ENCODE measurements around the gene CSTF3. TPM values are rescaled to one million over a fixed set of nuclear protein-coding genes. Genes with fewer than 3 reads are reported as not detected.

CSTF3 gene
- total and polyA plus RNA-seq, 2 of the 4 experiments (the other 2 are of a cell fraction) = 14.5 to 23.4 TPM

DNA sequence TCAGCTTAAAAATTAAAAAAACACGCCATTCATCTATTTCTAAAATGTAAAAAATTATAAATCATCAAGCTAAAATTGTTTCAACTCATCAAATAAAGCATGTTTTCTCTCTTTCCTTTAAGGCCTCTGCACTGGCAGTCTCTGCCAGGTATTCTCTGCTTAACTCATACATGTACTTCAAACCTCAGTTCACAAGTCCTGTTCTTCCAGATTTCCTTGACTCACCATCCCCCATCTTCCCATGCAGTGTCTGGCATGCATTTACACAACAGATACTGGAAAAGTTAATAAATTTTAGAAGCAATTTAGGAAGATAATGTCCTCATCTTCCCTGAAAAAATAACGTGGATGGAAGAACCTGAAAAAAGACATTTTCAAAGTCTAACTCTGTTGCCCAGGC, 32.5 kb downstream of the CSTF3 start:
- no peak overlapping the region for H2BK120ac ChIP-seq (ENCODE audit: low read depth, low read length)
- intact Hi-C loops (cut with micrococcal nuclease) = no loop called here
- DNase-seq (no peak), ATAC-seq (ENCODE audit: low read depth) (no peak)
- no peak overlapping the region for H4K91ac ChIP-seq (ENCODE audit: insufficient read depth, low read depth, low read length)
- no peak overlapping the region for H2AK9ac ChIP-seq (replicated peaks; ENCODE audit: low read depth, low read length, poor library complexity)
- no CpG with 5 or more reads among the region's 2 CpGs for WGBS, 2 experiments (ENCODE audit: extremely low coverage in 2 of 2, insufficient read length in 1 of 2)
- in situ Hi-C loops (cut with MboI; ENCODE audit: low sequenced_read_pairs) = no loop called here
- no peak overlapping the region for H3K9ac ChIP-seq (ENCODE audit: low read depth, low read length)
- H3K9me1 ChIP-seq (ENCODE audit: insufficient read depth, low read length) = 0 out of 2 replicates have a peak, but pooled peaks cover 5% of the 10 kb centered on the region
- dilution Hi-C loops (cut with HindIII; ENCODE audit: low sequenced_read_pairs, unreplicated experiment) = no loop called here
- POLR2A ChIA-PET (ENCODE audit: unreplicated experiment) = no interaction called here
- no peaks in the 10 kb centered on the region for H3K27me3 ChIP-seq (ENCODE audit: control insufficient read depth, insufficient read depth, low read length)
- H3K56ac ChIP-seq (ENCODE audit: extremely low read depth, insufficient read depth, low read length) = no peak overlapping the region
- no peak overlapping the region for H3K27ac ChIP-seq (ENCODE audit: insufficient read depth, low read length)
- no peak overlapping the region for H4K5ac ChIP-seq (ENCODE audit: low read depth, low read length)
- no peak overlapping the region for H2BK20ac ChIP-seq (ENCODE audit: low read depth, low read length)
- TF ChIP-seq POLR2A (IDR thresholded peaks at IDR 0.05; ENCODE audit: low read depth, low read length) = no peak
- TF ChIP-seq, protein P1, sequence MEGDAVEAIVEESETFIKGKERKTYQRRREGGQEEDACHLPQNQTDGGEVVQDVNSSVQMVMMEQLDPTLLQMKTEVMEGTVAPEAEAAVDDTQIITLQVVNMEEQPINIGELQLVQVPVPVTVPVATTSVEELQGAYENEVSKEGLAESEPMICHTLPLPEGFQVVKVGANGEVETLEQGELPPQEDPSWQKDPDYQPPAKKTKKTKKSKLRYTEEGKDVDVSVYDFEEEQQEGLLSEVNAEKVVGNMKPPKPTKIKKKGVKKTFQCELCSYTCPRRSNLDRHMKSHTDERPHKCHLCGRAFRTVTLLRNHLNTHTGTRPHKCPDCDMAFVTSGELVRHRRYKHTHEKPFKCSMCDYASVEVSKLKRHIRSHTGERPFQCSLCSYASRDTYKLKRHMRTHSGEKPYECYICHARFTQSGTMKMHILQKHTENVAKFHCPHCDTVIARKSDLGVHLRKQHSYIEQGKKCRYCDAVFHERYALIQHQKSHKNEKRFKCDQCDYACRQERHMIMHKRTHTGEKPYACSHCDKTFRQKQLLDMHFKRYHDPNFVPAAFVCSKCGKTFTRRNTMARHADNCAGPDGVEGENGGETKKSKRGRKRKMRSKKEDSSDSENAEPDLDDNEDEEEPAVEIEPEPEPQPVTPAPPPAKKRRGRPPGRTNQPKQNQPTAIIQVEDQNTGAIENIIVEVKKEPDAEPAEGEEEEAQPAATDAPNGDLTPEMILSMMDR (conservative IDR thresholded peaks at IDR 0.05; ENCODE audit: low read depth, low read length) = no peak
- peaks cover 7 to 9% of the 10 kb centered on the region in 2 experiments; a peak in 3 of 4 replicates for H3K79me1 ChIP-seq (ENCODE audit: low read depth in 1 of 2, low read length in 2 of 2)
- no peak overlapping the region for H3K4me3 ChIP-seq (ENCODE audit: insufficient read depth, low read depth, low read length)
- H3K4ac ChIP-seq (ENCODE audit: low read depth, low read length) = no peak overlapping the region
- no TSS peak for BruUV-seq (replicated peaks)
- no peak overlapping the region for H2BK5ac ChIP-seq (ENCODE audit: low read depth, low read length, poor library complexity, severe bottlenecking)
- H3K9me3 ChIP-seq (ENCODE audit: control insufficient read depth, insufficient read depth, low read length) = no peaks in the 10 kb centered on the region; the same call in 1 of the 2 replicates
- no peaks in the 10 kb centered on the region for H3K4me1 ChIP-seq (ENCODE audit: control insufficient read depth, insufficient read depth, low read length)
- CTCF ChIA-PET = no interaction called here
- H4K20me1 ChIP-seq (ENCODE audit: insufficient read depth, low read length) = no peaks in the 10 kb centered on the region
- H3K18ac ChIP-seq (ENCODE audit: low read depth, low read length) = no peak overlapping the region
- no peak overlapping the region for H3K4me2 ChIP-seq (ENCODE audit: low read depth, low read length)
- no peak overlapping the region for H2AK5ac ChIP-seq (ENCODE audit: low read depth, low read length)
- peaks cover 5% of the 10 kb centered on the region; the same call in 1 of the 2 replicates for H3K36me3 ChIP-seq (ENCODE audit: control insufficient read depth, insufficient read depth, low read length)
- H2AFZ ChIP-seq (replicated peaks; ENCODE audit: low read length, poor library complexity) = no peak overlapping the region
- no peak overlapping the region for H2BK15ac ChIP-seq (ENCODE audit: low read depth, low read length)
- no peak overlapping the region for H3K14ac ChIP-seq (replicated peaks; ENCODE audit: low read depth, low read length)
- H3K23ac ChIP-seq (ENCODE audit: low read depth, low read length) = no peak overlapping the region
- no peak overlapping the region for H4K8ac ChIP-seq (ENCODE audit: low read depth in 2 of 2, low read length in 2 of 2)
